SK-N-MC (cell line): ENCODE measurements around the gene SPN.

Experiments used
- EZH2 ChIP-seq: fragments of 200-600 bp; sonication (generic); IDR thresholded peaks from one replicate; pipeline ENCODE4 v1.6.1; 2017; ENCODE audit warnings: antibody characterized with exemption
- FOXP2 ChIP-seq: optimal IDR thresholded peaks from 2 replicates; pipeline ENCODE3; 2011; ENCODE audit warnings: mild to moderate bottlenecking, moderate library complexity; ENCODE audit not compliant: insufficient read depth; ENCODE audit errors: extremely low read length, control extremely low read depth
- POLR2AphosphoS5 ChIP-seq: IDR thresholded peaks from 2 replicates; pipeline ENCODE4 v1.6.1; 2012; ENCODE audit warnings: mild to moderate bottlenecking, low read depth, low read length, borderline replicate concordance

GRCh38 chr16:29697391-29697790 lies 34.3 kb downstream of the SPN start:
- no peak for TF ChIP-seq POLR2AphosphoS5
- no peak for TF ChIP-seq EZH2
- no peak for TF ChIP-seq FOXP2
